ENCODE data around the gene SEMA6A. TPM values are rescaled to one million over a fixed set of nuclear protein-coding genes. Genes with fewer than 3 reads are reported as not detected.

SEMA6A gene
- total RNA-seq, 1 experiment from 2014 or later = 2.1 TPM

GRCh38 chr5:116486588-116486987 is 88.0 kb downstream of the SEMA6A start:
- CTCF ChIA-PET = no interaction called here
- H3K27ac Mint-ChIP-seq (ENCODE audit: low read depth, unreplicated experiment) = no peak overlapping the region
- TF ChIP-seq CTCF (IDR thresholded peaks at IDR 0.05; ENCODE audit: unreplicated experiment) = no peak
- H3K4me3 Mint-ChIP-seq (ENCODE audit: unreplicated experiment) = no peak overlapping the region
- DNase-seq (ENCODE audit: unreplicated experiment) = no peak
- POLR2A ChIA-PET = no interaction called here
- BruUV-seq (replicated peaks) = no TSS peak
- no peaks in the 10 kb centered on the region for H3K36me3 Mint-ChIP-seq (ENCODE audit: insufficient read depth, unreplicated experiment)
- intact Hi-C loops (cut with micrococcal nuclease) = no loop called here
- H3K9me3 Mint-ChIP-seq (ENCODE audit: unreplicated experiment) = no peaks in the 10 kb centered on the region
- H3K27me3 Mint-ChIP-seq (ENCODE audit: insufficient read depth, unreplicated experiment) = no peaks in the 10 kb centered on the region
- no peaks in the 10 kb centered on the region for H3K4me1 Mint-ChIP-seq (ENCODE audit: insufficient read depth, unreplicated experiment)

DNA sequence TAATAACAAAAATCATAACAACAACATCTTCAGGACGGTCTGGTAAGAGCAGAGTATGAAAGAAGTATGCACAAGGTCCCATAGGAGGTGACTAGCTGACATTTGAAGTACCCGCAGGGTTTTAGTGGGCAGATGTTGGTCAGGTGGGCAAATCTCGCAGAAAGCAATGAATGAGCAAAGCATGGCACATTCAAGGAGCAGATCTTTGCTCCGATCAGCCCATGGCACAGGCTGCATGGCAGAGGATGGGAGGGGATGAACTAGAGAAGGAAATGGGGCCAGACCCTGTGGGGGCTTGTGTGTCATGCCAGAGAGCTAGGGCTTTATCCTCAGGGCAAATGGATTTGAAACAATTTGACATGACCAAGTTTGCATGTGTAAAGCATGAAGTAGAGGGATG is 90.0 kb downstream of the SEMA6A start:
- Mint-ChIP-seq H3K4me1 (ENCODE audit: insufficient read depth, unreplicated experiment) (no peaks in the 10 kb centered on the region), H3K4me3 (ENCODE audit: unreplicated experiment) (no peak overlapping the region), H3K9me3 (ENCODE audit: unreplicated experiment) (no peaks in the 10 kb centered on the region), H3K27ac (ENCODE audit: low read depth, unreplicated experiment) (no peak overlapping the region), H3K27me3 (ENCODE audit: insufficient read depth, unreplicated experiment) (no peaks in the 10 kb centered on the region), H3K36me3 (ENCODE audit: insufficient read depth, unreplicated experiment) (no peaks in the 10 kb centered on the region)
- no peak for TF ChIP-seq CTCF (IDR thresholded peaks at IDR 0.05; ENCODE audit: unreplicated experiment)
- ChIA-PET CTCF (no interaction called here), POLR2A (no interaction called here)
- DNase-seq (ENCODE audit: unreplicated experiment) = no peak
- intact Hi-C loops (cut with micrococcal nuclease) = no loop called here
- no TSS peak for BruUV-seq (replicated peaks)

- POLR2A ChIA-PET = interaction anchor here (0.6 kb wide), 1 partner anchor 9 kb away, joined by 3 read pairs; no protein-coding TSS in a partner anchor
- no peak overlapping the region for H3K4me3 Mint-ChIP-seq (ENCODE audit: unreplicated experiment)
- H3K36me3 Mint-ChIP-seq (ENCODE audit: insufficient read depth, unreplicated experiment) = no peaks in the 10 kb centered on the region
- TF ChIP-seq CTCF (IDR thresholded peaks at IDR 0.05; ENCODE audit: unreplicated experiment) = no peak
- peak; percentile 12 for DNase-seq (ENCODE audit: unreplicated experiment)
- no peaks in the 10 kb centered on the region for H3K27me3 Mint-ChIP-seq (ENCODE audit: insufficient read depth, unreplicated experiment)
- no peak overlapping the region for H3K27ac Mint-ChIP-seq (ENCODE audit: low read depth, unreplicated experiment)
- intact Hi-C loops (cut with micrococcal nuclease) = no loop called here
- H3K9me3 Mint-ChIP-seq (ENCODE audit: unreplicated experiment) = no peaks in the 10 kb centered on the region
- BruUV-seq (replicated peaks) = no TSS peak
- CTCF ChIA-PET = no interaction called here
- H3K4me1 Mint-ChIP-seq (ENCODE audit: insufficient read depth, unreplicated experiment) = peaks cover 3% of the 10 kb centered on the region
Observed at GRCh38 chr5:116482394-116482793, 92.2 kb downstream of the SEMA6A start.

DNA sequence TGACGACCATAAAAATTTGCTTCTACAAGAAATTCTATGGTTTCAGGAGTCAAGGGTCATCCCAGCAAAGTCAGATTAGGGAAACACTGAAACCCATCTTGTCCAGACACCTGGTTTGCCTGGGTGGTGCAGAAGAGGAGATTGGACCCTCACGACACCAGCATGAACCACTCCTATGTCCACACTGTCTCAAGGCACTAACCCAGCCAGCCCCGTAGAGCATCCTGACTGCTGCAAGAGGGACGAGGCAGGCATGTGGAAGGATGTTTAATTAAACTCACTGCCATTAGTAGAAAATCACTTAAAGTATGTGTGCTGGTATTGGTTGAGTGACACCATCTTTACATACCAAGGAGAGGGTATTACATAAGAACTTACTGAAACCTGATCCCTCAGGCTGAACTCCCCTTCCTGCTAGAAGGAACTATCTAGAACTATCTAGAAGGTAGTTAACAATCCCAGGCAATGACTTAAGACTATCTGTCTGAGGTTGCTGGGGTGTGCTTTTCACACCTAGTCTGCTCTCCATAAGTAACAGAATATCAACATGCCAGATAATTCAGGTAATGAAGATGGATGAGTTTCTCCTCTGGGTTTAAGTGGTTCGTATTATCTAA is 93.6 kb downstream of the SEMA6A start:
- Mint-ChIP-seq H3K4me3 (ENCODE audit: unreplicated experiment) (no peak overlapping the region), H3K27me3 (ENCODE audit: insufficient read depth, unreplicated experiment) (no peaks in the 10 kb centered on the region), H3K27ac (ENCODE audit: low read depth, unreplicated experiment) (no peak overlapping the region), H3K4me1 (ENCODE audit: insufficient read depth, unreplicated experiment) (peaks cover 5% of the 10 kb centered on the region), H3K9me3 (ENCODE audit: unreplicated experiment) (no peaks in the 10 kb centered on the region), H3K36me3 (ENCODE audit: insufficient read depth, unreplicated experiment) (no peaks in the 10 kb centered on the region)
- ChIA-PET POLR2A (no interaction called here), CTCF (no interaction called here)
- intact Hi-C loops (cut with micrococcal nuclease) = no loop called here
- no TSS peak for BruUV-seq (replicated peaks)
- TF ChIP-seq CTCF (IDR thresholded peaks at IDR 0.05; ENCODE audit: unreplicated experiment) = no peak
- no peak for DNase-seq (ENCODE audit: unreplicated experiment)

Data from MCF 10A (cell line).